IMR-90 (cell line): ENCODE data around the gene TRHDE. TPM values are rescaled to one million over a fixed set of nuclear protein-coding genes. Genes with fewer than 3 reads are reported as not detected.
A peak's percentile ranks its signal among the peaks of the same experiment; 100 is the strongest.

Experiments
- ATAC-seq: fragments of 200-7000 bp; cut with Tn5 transposase; 2 replicates; pipeline ENCODE4 v1.9.1; 2020; ENCODE audit warnings: low read depth, mild to moderate bottlenecking, moderate library complexity
- BruUV-seq: library from RNA; stranded (reverse); fragments of 400-500 nt; replicated peaks from 2 replicates; lab custom pipeline; 2021; lab: Mats Ljungman, UMichigan
- CTCF ChIA-PET: fragments of 300-600 bp; formaldehyde crosslinking; extraction: SDS; loops from one replicate; lab custom pipeline; 2021; ENCODE audit warnings: antibody characterized with exemption; lab: Yijun Ruan, JAX
- POLR2A ChIA-PET: fragments of 300-600 bp; sonication (Branson Sonifier 250); formaldehyde crosslinking; loops from one replicate; lab custom pipeline; 2022; ENCODE audit warnings: antibody characterized with exemption; ENCODE audit not compliant: unreplicated experiment; lab: Charles Lee
- DNase-seq: peaks from one replicate; pipeline ENCODE4 v3.0.0; 2013
- H2AFZ ChIP-seq: replicated peaks from 2 replicates; pipeline ENCODE3; 2013; ENCODE audit warnings: low read length, mild to moderate bottlenecking; ENCODE audit not compliant: poor library complexity
- H2AK5ac ChIP-seq: 2 replicates; pipeline ENCODE4 v1.6.1; 2013; ENCODE audit warnings: low read depth, low read length, inconsistent platforms
- H2AK9ac ChIP-seq: replicated peaks from 2 replicates; pipeline ENCODE3; 2013; ENCODE audit warnings: mild to moderate bottlenecking, low read depth, low read length, moderate library complexity; ENCODE audit not compliant: poor library complexity
- H2BK120ac ChIP-seq: 2 replicates; pipeline ENCODE4 v1.6.1; 2013; ENCODE audit warnings: low read depth, low read length, inconsistent platforms
- H2BK15ac ChIP-seq: 3 replicates; pipeline ENCODE4 v1.6.1; 2013; ENCODE audit warnings: low read depth, low read length, inconsistent platforms
- H2BK20ac ChIP-seq: 2 replicates; pipeline ENCODE4 v1.6.1; 2013; ENCODE audit warnings: low read depth, mild to moderate bottlenecking, inconsistent platforms, low read length, moderate library complexity
- H2BK5ac ChIP-seq: 2 replicates; pipeline ENCODE4 v1.6.1; 2013; ENCODE audit warnings: mild to moderate bottlenecking, low read depth, low read length, inconsistent platforms; ENCODE audit not compliant: poor library complexity, severe bottlenecking
- H3K14ac ChIP-seq: replicated peaks from 2 replicates; pipeline ENCODE4 v1.6.1; 2013; ENCODE audit warnings: low read depth, low read length, inconsistent platforms
- H3K18ac ChIP-seq: 2 replicates; pipeline ENCODE4 v1.6.1; 2013; ENCODE audit warnings: low read depth, low read length, control low read depth
- H3K23ac ChIP-seq: 2 replicates; pipeline ENCODE4 v1.6.1; 2013; ENCODE audit warnings: low read depth, low read length, inconsistent platforms
- H3K27ac ChIP-seq: 2 replicates; pipeline ENCODE4 v1.5.1; 2013; ENCODE audit warnings: mild to moderate bottlenecking, control low read depth, low read length; ENCODE audit not compliant: insufficient read depth
- H3K27me3 ChIP-seq: 2 replicates; pipeline ENCODE4 v1.6.1; 2013; ENCODE audit warnings: low read length; ENCODE audit not compliant: control insufficient read depth, insufficient read depth
- H3K36me3 ChIP-seq: 2 replicates; pipeline ENCODE4 v1.6.1; 2013; ENCODE audit warnings: low read length, mixed read lengths; ENCODE audit not compliant: control insufficient read depth, insufficient read depth
- H3K4ac ChIP-seq: 2 replicates; pipeline ENCODE4 v1.6.1; 2013; ENCODE audit warnings: low read depth, low read length, inconsistent platforms
- H3K4me1 ChIP-seq: 2 replicates; pipeline ENCODE4 v1.6.1; 2013; ENCODE audit warnings: low read length, mixed read lengths; ENCODE audit not compliant: control insufficient read depth, insufficient read depth
- H3K4me2 ChIP-seq: 2 replicates; pipeline ENCODE4 v1.6.1; 2013; ENCODE audit warnings: low read depth, mild to moderate bottlenecking, control low read depth, low read length, moderate library complexity
- H3K4me3 ChIP-seq: 2 replicates; pipeline ENCODE4 v1.5.1; 2013; ENCODE audit warnings: low read depth, mild to moderate bottlenecking, control low read depth, low read length, moderate library complexity; ENCODE audit not compliant: insufficient read depth
- H3K56ac ChIP-seq: 2 replicates; pipeline ENCODE4 v1.6.1; 2013; ENCODE audit warnings: low read length, inconsistent platforms; ENCODE audit not compliant: insufficient read depth; ENCODE audit errors: extremely low read depth
- H3K79me1 ChIP-seq, 2 experiments: 2 replicates each; pipeline ENCODE4 v1.6.1; 2013; ENCODE audit warnings: low read length in 2 of 2, inconsistent platforms in 1 of 2, low read depth in 1 of 2
- H3K9ac ChIP-seq: 2 replicates; pipeline ENCODE4 v1.6.1; 2013; ENCODE audit warnings: low read depth, low read length, control low read depth
- H3K9me1 ChIP-seq: 2 replicates; pipeline ENCODE4 v1.6.1; 2013; ENCODE audit warnings: low read length, inconsistent platforms; ENCODE audit not compliant: insufficient read depth
- H3K9me3 ChIP-seq: 2 replicates; pipeline ENCODE4 v1.6.1; 2013; ENCODE audit warnings: low read length; ENCODE audit not compliant: control insufficient read depth, insufficient read depth
- H4K20me1 ChIP-seq: 2 replicates; pipeline ENCODE4 v1.6.1; 2013; ENCODE audit warnings: low read length, inconsistent platforms; ENCODE audit not compliant: insufficient read depth
- H4K5ac ChIP-seq: 2 replicates; pipeline ENCODE4 v1.6.1; 2013; ENCODE audit warnings: mild to moderate bottlenecking, low read depth, low read length, control low read depth
- H4K8ac ChIP-seq, 2 experiments: 2 replicates each; pipeline ENCODE4 v1.6.1; 2013; ENCODE audit warnings: low read depth in 2 of 2, low read length in 2 of 2, control low read depth in 1 of 2, inconsistent platforms in 1 of 2
- H4K91ac ChIP-seq: 2 replicates; pipeline ENCODE4 v1.6.1; 2013; ENCODE audit warnings: low read depth, low read length, inconsistent platforms; ENCODE audit not compliant: insufficient read depth
- MAFK ChIP-seq: IDR thresholded peaks from 2 replicates; pipeline ENCODE4 v1.6.1; 2012; ENCODE audit warnings: low read depth, low read length, improper control_type of control experiment
- WGBS, 2 experiments: methylation state at CpG; one replicate each; pipeline versions ENCODE4 v1.1.5 to v1.1.7; 2013; ENCODE audit warnings: missing lambda C conversion rate in 2 of 2; ENCODE audit not compliant: insufficient read length in 1 of 2; ENCODE audit errors: extremely low coverage in 2 of 2; 5-methylcytosine and 5-hydroxymethylcytosine counted together
- dilution Hi-C: fragments of 300-500 bp; cut with HindIII; formaldehyde crosslinking; loops from one replicate; pipeline ENCODE4 v1.14.3; 2018; ENCODE audit warnings: low sequenced_read_pairs; ENCODE audit not compliant: unreplicated experiment
- in situ Hi-C: fragments of 300-500 bp; cut with MboI; formaldehyde crosslinking; loops from 3 replicates; pipeline ENCODE4 v1.14.3; 2019; ENCODE audit warnings: low sequenced_read_pairs, inconsistent platforms, mixed read lengths
- intact Hi-C: fragments of 100-400 bp; cut with micrococcal nuclease; formaldehyde crosslinking; loops from 2 replicates; pipeline ENCODE4 v1.10.0; 2022
- polyA plus RNA-seq, 3 experiments: library from polyadenylated mRNA; depleted of rRNA; stranded (reverse); fragments of >200 nt; gene quantifications; 2 replicates each; pipeline ENCODE4 v1.2.3, GENCODE V29; 2012; ENCODE audit warnings: low replicate concordance in 1 of 3
- total RNA-seq: library from RNA; depleted of rRNA; stranded (reverse); fragments of >200 nt; gene quantifications from 2 replicates; pipeline ENCODE4 v1.2.3, GENCODE V29; 2012
- TF ChIP-seq, protein P1 (sequence below): conservative IDR thresholded peaks from 2 replicates; pipeline ENCODE4 v1.5.1; 2012; ENCODE audit warnings: mild to moderate bottlenecking, low read depth, low read length, improper control_type of control experiment

Gene TRHDE
- total and polyA plus RNA-seq, 2 of the 4 experiments (the other 2 are of a cell fraction), result 33.7 to 65.1 TPM

- POLR2A ChIA-PET, result no interaction called here
- no peaks in the 10 kb centered on the region for H3K9me3 ChIP-seq
- intact Hi-C loops, result no loop called here
- H2BK15ac ChIP-seq, result 0 out of 3 replicates have a peak overlapping the region, but pooled peaks have one; percentile 35
- no peak overlapping the region for H2AFZ ChIP-seq
- no peak overlapping the region for H3K23ac ChIP-seq
- no peak for DNase-seq
- peak overlapping the region in 1 of 2 experiments; percentile 8; a peak in 1 of 4 replicates for H4K8ac ChIP-seq
- H2BK5ac ChIP-seq, result no peak overlapping the region
- no peak overlapping the region for H3K4ac ChIP-seq
- peak overlapping the region; percentile 7; the same call in 1 of the 2 replicates for H2BK120ac ChIP-seq
- peak overlapping the region; percentile 5; the same call in 1 of the 2 replicates for H4K91ac ChIP-seq
- no peaks in the 10 kb centered on the region for H3K27me3 ChIP-seq
- no peak overlapping the region for H2BK20ac ChIP-seq
- H2AK9ac ChIP-seq, result no peak overlapping the region
- in situ Hi-C loops, result no loop called here
- H3K36me3 ChIP-seq, result peaks cover 11% of the 10 kb centered on the region
- no peak overlapping the region for H3K56ac ChIP-seq
- TF ChIP-seq, protein P1, sequence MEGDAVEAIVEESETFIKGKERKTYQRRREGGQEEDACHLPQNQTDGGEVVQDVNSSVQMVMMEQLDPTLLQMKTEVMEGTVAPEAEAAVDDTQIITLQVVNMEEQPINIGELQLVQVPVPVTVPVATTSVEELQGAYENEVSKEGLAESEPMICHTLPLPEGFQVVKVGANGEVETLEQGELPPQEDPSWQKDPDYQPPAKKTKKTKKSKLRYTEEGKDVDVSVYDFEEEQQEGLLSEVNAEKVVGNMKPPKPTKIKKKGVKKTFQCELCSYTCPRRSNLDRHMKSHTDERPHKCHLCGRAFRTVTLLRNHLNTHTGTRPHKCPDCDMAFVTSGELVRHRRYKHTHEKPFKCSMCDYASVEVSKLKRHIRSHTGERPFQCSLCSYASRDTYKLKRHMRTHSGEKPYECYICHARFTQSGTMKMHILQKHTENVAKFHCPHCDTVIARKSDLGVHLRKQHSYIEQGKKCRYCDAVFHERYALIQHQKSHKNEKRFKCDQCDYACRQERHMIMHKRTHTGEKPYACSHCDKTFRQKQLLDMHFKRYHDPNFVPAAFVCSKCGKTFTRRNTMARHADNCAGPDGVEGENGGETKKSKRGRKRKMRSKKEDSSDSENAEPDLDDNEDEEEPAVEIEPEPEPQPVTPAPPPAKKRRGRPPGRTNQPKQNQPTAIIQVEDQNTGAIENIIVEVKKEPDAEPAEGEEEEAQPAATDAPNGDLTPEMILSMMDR, result no peak
- no peak for TF ChIP-seq MAFK
- dilution Hi-C loops, result no loop called here
- peaks cover 19% of the 10 kb centered on the region for H3K4me1 ChIP-seq
- H3K14ac ChIP-seq, result 0 out of 2 replicates have a peak overlapping the region, but pooled peaks have one; percentile 27
- H4K20me1 ChIP-seq, result no peaks in the 10 kb centered on the region
- H3K4me3 ChIP-seq, result no peak overlapping the region
- CTCF ChIA-PET, result no interaction called here
- H4K5ac ChIP-seq, result no peak overlapping the region
- no TSS peak for BruUV-seq
- H3K79me1 ChIP-seq, result peaks cover 37 to 62% of the 10 kb centered on the region in 2 experiments
- no peak overlapping the region for H3K27ac ChIP-seq
- WGBS, 2 experiments, result 100% methylated on average over 3 of the region's 5 CpGs; no CpG with 5 or more reads in 1 of the 2 experiments
- peaks cover 17% of the 10 kb centered on the region for H3K9me1 ChIP-seq
- no peak overlapping the region for H3K9ac ChIP-seq
- H3K4me2 ChIP-seq, result no peak overlapping the region
- no peak for ATAC-seq
- no peak overlapping the region for H3K18ac ChIP-seq
- no peak overlapping the region for H2AK5ac ChIP-seq
Observed at GRCh38 chr12:72291175-72291574, 19.0 kb downstream of the TRHDE start.
